PFSK-1 (cell line): ENCODE data around the gene ANKH.

Experiments
- FOXP2 ChIP-seq: optimal IDR thresholded peaks from 2 replicates; pipeline ENCODE3; 2011; ENCODE audit warnings: borderline replicate concordance, control low read depth, inconsistent platforms; ENCODE audit not compliant: insufficient read depth; ENCODE audit errors: extremely low read length, extremely low read depth
- POLR2AphosphoS5 ChIP-seq: IDR thresholded peaks from 2 replicates; pipeline ENCODE4 v1.6.1; 2012; ENCODE audit warnings: low read depth, mild to moderate bottlenecking, control low read depth, low read length, moderate library complexity
- REST ChIP-seq, 2 experiments: IDR thresholded peaks; 2 replicates each; pipeline versions ENCODE4 v1.6.1 to v1.8.0; 2011 to 2012; ENCODE audit warnings: low read depth in 2 of 2, low read length in 2 of 2, control low read depth in 1 of 2, inconsistent platforms in 1 of 2, mild to moderate bottlenecking in 1 of 2, moderate library complexity in 1 of 2; ENCODE audit not compliant: insufficient read depth in 1 of 2
- SIN3A ChIP-seq: IDR thresholded peaks from 2 replicates; pipeline ENCODE4 v1.6.1; 2012; ENCODE audit warnings: mild to moderate bottlenecking, low read length, moderate library complexity, borderline replicate concordance; ENCODE audit not compliant: insufficient read depth
- TAF1 ChIP-seq: IDR thresholded peaks from 2 replicates; pipeline ENCODE4 v1.6.1; 2012; ENCODE audit warnings: low read length, control low read depth, borderline replicate concordance; ENCODE audit not compliant: insufficient read depth

The ANKH gene

GRCh38 chr5:14695152-14695551, 176.4 kb downstream of the ANKH start:
- no peak for TF ChIP-seq REST (IDR thresholded peaks at IDR 0.05; ENCODE audit: insufficient read depth in 1 of 2, low read depth in 2 of 2, low read length in 2 of 2)
- TF ChIP-seq SIN3A: no peak
- no peak for TF ChIP-seq FOXP2
- TF ChIP-seq TAF1: no peak
- TF ChIP-seq POLR2AphosphoS5: no peak

- TF ChIP-seq TAF1 (no peak), FOXP2 (no peak), REST (IDR thresholded peaks at IDR 0.05; ENCODE audit: insufficient read depth in 1 of 2, low read depth in 2 of 2, low read length in 2 of 2) (no peak), SIN3A (no peak), POLR2AphosphoS5 (no peak)
These were observed 178.5 kb downstream of the ANKH start for GRCh38 chr5:14693070-14693469.

DNA sequence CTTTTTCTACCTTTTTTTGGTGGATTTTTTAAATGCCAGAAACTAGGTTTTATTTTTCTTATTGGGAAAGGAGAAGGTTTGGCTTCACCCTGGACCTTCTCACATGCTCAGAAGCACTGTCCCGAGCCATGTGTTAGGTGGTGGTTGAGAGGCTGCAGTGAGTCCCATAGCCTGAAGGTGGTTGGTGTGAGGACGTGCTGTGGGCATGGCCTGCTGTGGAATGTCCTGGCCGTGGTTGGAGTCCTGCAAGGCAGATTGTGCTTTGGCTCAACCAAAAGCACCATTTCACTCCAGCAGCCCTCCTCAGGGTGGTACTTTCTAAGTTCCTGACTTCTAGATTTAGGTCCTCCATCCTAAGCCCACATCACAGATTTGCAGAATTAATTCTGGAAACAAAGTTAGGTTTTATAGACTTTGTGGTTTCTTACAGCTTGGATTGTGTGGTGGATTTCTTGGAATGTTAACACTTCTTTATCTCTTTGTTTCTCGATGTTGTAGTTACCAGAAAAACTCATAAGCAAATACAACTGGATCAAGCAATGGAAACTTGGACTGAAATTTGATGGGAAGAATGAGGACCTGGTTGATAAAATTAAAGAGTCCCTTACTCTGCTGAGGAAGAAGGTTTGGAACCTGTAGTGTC, 184.4 kb downstream of the ANKH start:
- TF ChIP-seq POLR2AphosphoS5: no peak
- no peak for TF ChIP-seq FOXP2
- TF ChIP-seq SIN3A: no peak
- TF ChIP-seq TAF1: no peak
- no peak for TF ChIP-seq REST (IDR thresholded peaks at IDR 0.05; ENCODE audit: insufficient read depth in 1 of 2, low read depth in 2 of 2, low read length in 2 of 2)

GRCh38 chr5:14686517-14686916, 185.1 kb downstream of the ANKH start:
- TF ChIP-seq TAF1 (no peak), POLR2AphosphoS5 (no peak), FOXP2 (no peak), REST (IDR thresholded peaks at IDR 0.05; ENCODE audit: insufficient read depth in 1 of 2, low read depth in 2 of 2, low read length in 2 of 2) (no peak), SIN3A (no peak)

DNA sequence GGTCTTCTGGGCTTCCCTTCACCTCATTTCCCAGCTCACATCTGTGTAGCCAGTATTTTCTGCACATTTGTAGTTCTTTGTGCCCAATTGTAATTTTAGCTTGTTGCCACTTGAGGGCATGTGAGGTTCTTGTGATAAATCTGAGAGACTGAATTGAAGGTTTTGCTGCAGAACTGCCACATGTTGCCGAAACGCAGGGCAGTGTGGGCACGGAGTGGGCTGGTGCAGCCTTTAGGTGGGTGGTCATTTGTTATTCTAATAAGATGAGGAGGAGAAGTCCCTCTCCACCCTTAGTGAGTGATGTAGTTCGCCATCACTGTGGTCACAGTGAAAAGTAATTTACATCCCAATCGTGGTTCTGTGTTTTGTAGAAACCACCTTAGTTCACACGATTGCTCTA, 185.8 kb downstream of the ANKH start:
- TF ChIP-seq REST (IDR thresholded peaks at IDR 0.05; ENCODE audit: insufficient read depth in 1 of 2, low read depth in 2 of 2, low read length in 2 of 2): no peak
- no peak for TF ChIP-seq SIN3A
- no peak for TF ChIP-seq TAF1
- no peak for TF ChIP-seq FOXP2
- TF ChIP-seq POLR2AphosphoS5: no peak
